ENCODE measurements around the gene THAP11.
"Not testable (repeated sequence)": the region's sequence is repeated elsewhere in the genome, so short reads cannot be mapped to it uniquely, and the experiment has no call there.

Gene THAP11

GRCh38 chr16:67862623-67863583 lies 20.8 kb downstream of the THAP11 start:
- no peak for DNase-seq (ENCODE audit: low spot score)

- not testable (repeated sequence) for DNase-seq (ENCODE audit: low spot score)
Observed at GRCh38 chr16:67864044-67864443, 21.9 kb downstream of the THAP11 start.

GRCh38 chr16:67864594-67864993 lies 22.5 kb downstream of the THAP11 start:
- DNase-seq (ENCODE audit: low spot score) = no peak

GRCh38 chr16:67865318-67865717 lies 23.2 kb downstream of the THAP11 start:
- DNase-seq (ENCODE audit: low spot score) = no peak

GRCh38 chr16:67868290-67868689 lies 26.2 kb downstream of the THAP11 start:
- DNase-seq (ENCODE audit: low spot score) = no peak

GRCh38 chr16:67869653-67870052 lies 27.5 kb downstream of the THAP11 start:
- DNase-seq (ENCODE audit: low spot score) = no peak

- DNase-seq (ENCODE audit: low spot score) = no peak
Observed at GRCh38 chr16:67871256-67871655, 29.1 kb downstream of the THAP11 start.

- DNase-seq (ENCODE audit: low spot score) = no peak
Observed at GRCh38 chr16:67872131-67872630, 30.1 kb downstream of the THAP11 start.

GRCh38 chr16:67872631-67873434 lies 30.7 kb downstream of the THAP11 start, which contains the start of gene EDC4:
TSS of gene EDC4 (plus strand) at chr16:67873052. CDS start at chr16:67873262, 210 bp downstream.
- peak; percentile 89 for DNase-seq (ENCODE audit: low spot score)

- no peak for DNase-seq (ENCODE audit: low spot score)
Observed at GRCh38 chr16:67873435-67874370, 31.6 kb downstream of the THAP11 start.

GRCh38 chr16:67874372-67874771 lies 32.3 kb downstream of the THAP11 start:
- no peak for DNase-seq (ENCODE audit: low spot score)

- no peak for DNase-seq (ENCODE audit: low spot score)
Observed at GRCh38 chr16:67877064-67877463, 34.9 kb downstream of the THAP11 start.

- no peak for DNase-seq (ENCODE audit: low spot score)
Observed at GRCh38 chr16:67878232-67878631, 36.1 kb downstream of the THAP11 start.

- DNase-seq (ENCODE audit: low spot score) = no peak
Observed at GRCh38 chr16:67878846-67879245, 36.7 kb downstream of the THAP11 start.

GRCh38 chr16:67879462-67879861 lies 37.3 kb downstream of the THAP11 start:
- no peak for DNase-seq (ENCODE audit: low spot score)

GRCh38 chr16:67879936-67880335 lies 37.8 kb downstream of the THAP11 start:
- no peak for DNase-seq (ENCODE audit: low spot score)

- no peak for DNase-seq (ENCODE audit: low spot score)
Observed at GRCh38 chr16:67880584-67880983, 38.5 kb downstream of the THAP11 start.

GRCh38 chr16:67881621-67882161 lies 39.6 kb downstream of the THAP11 start:
- no peak for DNase-seq (ENCODE audit: low spot score)

- DNase-seq (ENCODE audit: low spot score) = no peak
Observed at GRCh38 chr16:67882374-67883145, 40.4 kb downstream of the THAP11 start.

GRCh38 chr16:67883146-67883871 lies 41.2 kb downstream of the THAP11 start:
- no peak for DNase-seq (ENCODE audit: low spot score)
